Measurements from ENCODE around the gene SHANK2.

DNA sequence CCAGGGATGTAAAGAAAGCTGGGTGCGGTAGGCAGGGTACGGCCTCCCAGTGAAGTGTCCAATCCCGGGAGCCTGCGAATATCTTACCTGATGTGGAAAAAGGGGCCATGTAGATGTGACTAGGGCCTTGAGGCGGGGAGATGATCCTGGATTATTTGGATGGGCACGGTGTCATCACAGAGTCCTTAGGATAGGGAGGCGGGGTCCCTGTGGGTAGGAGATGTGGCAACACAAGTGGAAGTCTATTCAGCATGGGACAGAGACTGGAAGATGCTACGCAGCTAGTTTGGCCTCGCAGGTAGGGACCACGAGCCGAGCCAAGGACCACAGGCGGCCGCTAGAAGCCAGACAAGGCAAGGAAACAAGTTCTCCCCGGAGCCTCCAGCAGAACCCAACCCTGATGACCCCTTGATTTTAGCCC is 46.4 kb upstream of the SHANK2 start:
- TF ChIP-seq, protein P1, sequence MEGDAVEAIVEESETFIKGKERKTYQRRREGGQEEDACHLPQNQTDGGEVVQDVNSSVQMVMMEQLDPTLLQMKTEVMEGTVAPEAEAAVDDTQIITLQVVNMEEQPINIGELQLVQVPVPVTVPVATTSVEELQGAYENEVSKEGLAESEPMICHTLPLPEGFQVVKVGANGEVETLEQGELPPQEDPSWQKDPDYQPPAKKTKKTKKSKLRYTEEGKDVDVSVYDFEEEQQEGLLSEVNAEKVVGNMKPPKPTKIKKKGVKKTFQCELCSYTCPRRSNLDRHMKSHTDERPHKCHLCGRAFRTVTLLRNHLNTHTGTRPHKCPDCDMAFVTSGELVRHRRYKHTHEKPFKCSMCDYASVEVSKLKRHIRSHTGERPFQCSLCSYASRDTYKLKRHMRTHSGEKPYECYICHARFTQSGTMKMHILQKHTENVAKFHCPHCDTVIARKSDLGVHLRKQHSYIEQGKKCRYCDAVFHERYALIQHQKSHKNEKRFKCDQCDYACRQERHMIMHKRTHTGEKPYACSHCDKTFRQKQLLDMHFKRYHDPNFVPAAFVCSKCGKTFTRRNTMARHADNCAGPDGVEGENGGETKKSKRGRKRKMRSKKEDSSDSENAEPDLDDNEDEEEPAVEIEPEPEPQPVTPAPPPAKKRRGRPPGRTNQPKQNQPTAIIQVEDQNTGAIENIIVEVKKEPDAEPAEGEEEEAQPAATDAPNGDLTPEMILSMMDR (conservative IDR thresholded peaks at IDR 0.05; ENCODE audit: low read length): no peak
- no peak for TF ChIP-seq EZH2phosphoT487 (IDR thresholded peaks at IDR 0.05; ENCODE audit: borderline replicate concordance, low read depth, low read length)

All from OCI-LY7 (cell line).